Astrocyte (in vitro differentiated cells and primary cell): ENCODE results near the gene CD44.

Source experiments
- EZH2 ChIP-seq: IDR thresholded peaks from 2 replicates; pipeline ENCODE4 v1.6.1; 2012; ENCODE audit warnings: mild to moderate bottlenecking, low read length, inconsistent platforms; ENCODE audit not compliant: insufficient read depth
- TF ChIP-seq, protein P1 (sequence below): IDR thresholded peaks from 2 replicates; pipeline ENCODE4 v1.5.1; 2011; ENCODE audit warnings: low read depth, mild to moderate bottlenecking, inconsistent platforms, low read length, moderate library complexity; ENCODE audit not compliant: insufficient read depth

DNA sequence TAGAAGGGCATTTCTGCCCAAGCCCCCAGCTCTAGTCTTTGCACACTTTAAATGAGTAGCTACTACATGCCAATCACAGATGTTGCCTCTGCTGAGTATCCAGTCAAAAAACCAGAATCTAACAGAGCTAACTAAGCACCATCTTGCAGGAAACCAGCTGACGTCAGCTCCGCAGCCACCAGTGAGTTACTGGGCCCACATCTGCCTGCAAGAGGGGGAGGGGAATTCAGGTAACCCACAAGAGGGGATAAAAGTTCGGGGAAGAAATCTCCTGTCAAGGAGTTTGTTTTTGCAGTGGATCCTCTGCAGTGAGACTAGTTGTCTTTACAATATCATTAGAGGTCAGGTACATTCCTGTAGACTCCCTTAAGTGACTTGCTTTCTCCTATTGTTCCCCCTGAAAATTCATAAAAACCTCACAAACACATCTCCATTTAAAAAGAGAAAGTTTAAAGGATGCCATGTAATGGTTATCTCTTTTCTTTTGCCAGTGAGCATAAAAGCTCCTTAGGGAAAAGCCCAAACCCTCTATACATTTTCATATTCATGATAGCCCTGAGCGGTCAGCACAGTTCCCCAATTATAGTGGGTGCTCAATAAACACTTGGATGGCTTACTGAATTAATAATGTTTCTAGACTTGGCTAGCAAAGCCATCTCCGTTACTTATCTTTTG, 9.3 kb downstream of the CD44 start:
- TF ChIP-seq, protein P1, sequence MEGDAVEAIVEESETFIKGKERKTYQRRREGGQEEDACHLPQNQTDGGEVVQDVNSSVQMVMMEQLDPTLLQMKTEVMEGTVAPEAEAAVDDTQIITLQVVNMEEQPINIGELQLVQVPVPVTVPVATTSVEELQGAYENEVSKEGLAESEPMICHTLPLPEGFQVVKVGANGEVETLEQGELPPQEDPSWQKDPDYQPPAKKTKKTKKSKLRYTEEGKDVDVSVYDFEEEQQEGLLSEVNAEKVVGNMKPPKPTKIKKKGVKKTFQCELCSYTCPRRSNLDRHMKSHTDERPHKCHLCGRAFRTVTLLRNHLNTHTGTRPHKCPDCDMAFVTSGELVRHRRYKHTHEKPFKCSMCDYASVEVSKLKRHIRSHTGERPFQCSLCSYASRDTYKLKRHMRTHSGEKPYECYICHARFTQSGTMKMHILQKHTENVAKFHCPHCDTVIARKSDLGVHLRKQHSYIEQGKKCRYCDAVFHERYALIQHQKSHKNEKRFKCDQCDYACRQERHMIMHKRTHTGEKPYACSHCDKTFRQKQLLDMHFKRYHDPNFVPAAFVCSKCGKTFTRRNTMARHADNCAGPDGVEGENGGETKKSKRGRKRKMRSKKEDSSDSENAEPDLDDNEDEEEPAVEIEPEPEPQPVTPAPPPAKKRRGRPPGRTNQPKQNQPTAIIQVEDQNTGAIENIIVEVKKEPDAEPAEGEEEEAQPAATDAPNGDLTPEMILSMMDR: no peak
- TF ChIP-seq EZH2: no peak
